Posterior vena cava (tissue), 2 donors: Measurements from ENCODE around the gene AMN1. TPM values are rescaled to one million over a fixed set of nuclear protein-coding genes. Genes with fewer than 3 reads are reported as not detected.
"Not testable (repeated sequence)": the region's sequence is repeated elsewhere in the genome, so short reads cannot be mapped to it uniquely, and the experiment has no call there.

Source experiments
- DNase-seq: peaks from one replicate; pipeline ENCODE4 v3.0.0-alpha.2; 2020; ENCODE audit warnings: low spot score
- intact Hi-C, 2 donors: fragments of 100-400 bp; cut with DNase I; formaldehyde crosslinking; loops; one replicate each; pipeline versions ENCODE4 v1.14.1 to v1.14.2; 2022 to 2023
- total RNA-seq, 2 donors: library from RNA; stranded (reverse); fragmentation: NEBNext Ultra II Directional; extraction: Animal tissue kit (Norgen Biotek cat#: 25700); gene quantifications; one replicate each; pipeline ENCODE4 v1.2.1, GENCODE V29; 2021
- donor health status: DM: yes; HTN: yes; CAD: no.
- donor health status: DM: yes; HTN: yes; CAD: no.

Gene AMN1
- total RNA-seq, 2 donors from 2014 or later = 10.5 to 12.3 TPM

- intact Hi-C loops = no loop called here
- no peak for DNase-seq
These were observed 7.7 kb upstream of the AMN1 start for GRCh38 chr12:31736472-31736871.

- intact Hi-C loops, DNase-seq: not testable (repeated sequence)
These were observed 5.0 kb upstream of the AMN1 start for GRCh38 chr12:31733549-31734432.

GRCh38 chr12:31732926-31733548 is 4.2 kb upstream of the AMN1 start:
- intact Hi-C loops = no loop called here

GRCh38 chr12:31731203-31731602 is 2.4 kb upstream of the AMN1 start:
- intact Hi-C loops, DNase-seq: not testable (repeated sequence)

More at GRCh38 chr12:31732926-31733548, 4.2 kb upstream of the AMN1 start:
- DNase-seq = no peak

DNA sequence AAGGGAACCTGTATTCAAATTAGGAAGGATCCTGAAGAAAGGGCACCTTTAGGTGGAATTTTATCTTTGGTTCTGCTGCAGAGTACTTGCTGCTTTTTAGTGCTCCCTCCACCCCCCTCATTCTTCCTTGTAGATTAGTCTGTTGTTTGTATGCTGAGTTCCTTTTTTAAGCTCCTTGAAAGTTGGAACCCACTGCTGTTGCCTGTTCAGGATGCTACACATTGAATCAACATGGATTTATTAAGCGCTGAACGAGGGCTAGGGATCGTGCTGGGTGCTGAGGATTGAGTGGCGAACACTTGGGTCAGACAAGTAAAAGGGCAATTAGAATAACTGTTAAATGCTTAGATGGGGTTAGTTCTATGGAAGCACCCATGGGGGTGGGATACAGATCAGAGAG is 884 bp upstream of the AMN1 start:
- DNase-seq = no peak
- intact Hi-C loops = loop anchor here in 1 of 2 donors (10.0 kb wide), 1 partner anchor 65 kb away; no protein-coding TSS in a partner anchor

- no peak for DNase-seq
- intact Hi-C loops = loop anchor here in 1 of 2 donors (10.0 kb wide), 1 partner anchor 64 kb away; no protein-coding TSS in a partner anchor
These were observed 418 bp downstream of the AMN1 start for GRCh38 chr12:31728289-31728916.

DNA sequence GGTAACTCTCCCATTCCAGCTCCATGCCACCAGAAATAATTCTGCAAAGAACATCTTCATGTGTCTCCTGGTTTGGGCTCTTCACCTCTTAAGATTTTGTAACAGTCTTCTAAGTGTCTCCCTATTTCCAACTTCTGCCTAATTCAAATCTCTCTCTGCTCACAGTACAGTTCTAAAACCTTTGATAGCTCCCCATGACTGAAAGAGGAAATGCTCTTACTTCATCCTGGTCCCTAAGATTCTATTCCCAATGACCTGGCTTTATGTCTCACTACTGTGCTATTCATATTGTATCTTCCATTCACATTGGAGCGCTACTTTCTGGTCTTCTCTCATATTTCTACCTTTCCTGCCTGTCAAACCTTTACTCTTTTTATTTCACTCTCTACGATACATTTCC is 1.6 kb downstream of the AMN1 start:
- no peak for DNase-seq
- intact Hi-C loops = loop anchor here in 1 of 2 donors (10.0 kb wide), 1 partner anchor 62 kb away; no protein-coding TSS in a partner anchor

DNA sequence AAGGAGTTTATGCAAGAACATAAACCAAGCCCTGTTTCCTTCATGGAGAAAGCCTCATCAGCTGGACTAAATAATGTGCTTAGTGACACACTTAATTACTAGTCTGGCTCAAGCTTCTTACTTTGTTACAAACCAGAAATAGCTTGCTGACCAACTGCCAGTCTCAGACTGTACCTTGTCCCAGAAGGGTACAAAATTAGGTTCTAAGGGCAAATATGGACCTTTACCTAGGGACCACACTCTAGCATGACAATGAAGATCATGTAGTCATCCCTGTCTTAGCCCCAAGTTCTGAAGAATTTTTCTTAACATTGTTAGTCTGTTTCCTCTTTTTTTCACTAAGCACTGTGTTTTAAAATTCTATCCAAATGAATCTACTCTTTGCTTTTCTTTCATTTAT is 2.2 kb downstream of the AMN1 start:
- intact Hi-C loops = loop anchor here in 1 of 2 donors (10.0 kb wide), 1 partner anchor 62 kb away; no protein-coding TSS in a partner anchor

DNA sequence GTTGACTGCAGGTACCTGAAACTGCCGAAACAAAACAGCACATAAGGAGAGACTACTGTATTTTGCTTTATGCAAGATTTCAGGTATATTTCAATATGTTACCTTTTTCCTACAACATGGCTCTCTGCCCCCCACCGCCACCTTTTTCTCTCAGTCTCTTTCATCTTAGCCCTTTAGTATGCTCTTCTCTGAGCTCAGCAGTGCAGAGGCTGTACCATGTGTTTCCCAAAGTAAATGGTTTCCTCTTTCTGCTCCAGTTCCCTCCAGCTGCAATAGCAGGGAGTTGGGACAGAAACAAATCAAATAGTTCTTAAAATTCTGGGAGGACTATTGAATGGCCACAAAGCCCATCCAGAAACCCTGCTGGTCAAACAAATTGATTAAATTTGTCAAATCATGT is 4.3 kb downstream of the AMN1 start:
- intact Hi-C loops = loop anchor here in 1 of 2 donors (10.0 kb wide), 1 partner anchor 60 kb away; no protein-coding TSS in a partner anchor
- no peak for DNase-seq

More for the DNA sequence above, 2.2 kb downstream of the AMN1 start:
- DNase-seq = no peak

GRCh38 chr12:31722580-31722979 is 6.2 kb downstream of the AMN1 start:
- intact Hi-C loops = loop anchor here in 1 of 2 donors (10.0 kb wide), 1 partner anchor 58 kb away; no protein-coding TSS in a partner anchor
- DNase-seq = no peak

GRCh38 chr12:31718542-31719198 is 10.2 kb downstream of the AMN1 start:
- not testable (repeated sequence) for DNase-seq
- intact Hi-C loops = loop anchor here in 1 of 2 donors (5.0 kb wide), 1 partner anchor 41 kb away; no protein-coding TSS in a partner anchor

DNA sequence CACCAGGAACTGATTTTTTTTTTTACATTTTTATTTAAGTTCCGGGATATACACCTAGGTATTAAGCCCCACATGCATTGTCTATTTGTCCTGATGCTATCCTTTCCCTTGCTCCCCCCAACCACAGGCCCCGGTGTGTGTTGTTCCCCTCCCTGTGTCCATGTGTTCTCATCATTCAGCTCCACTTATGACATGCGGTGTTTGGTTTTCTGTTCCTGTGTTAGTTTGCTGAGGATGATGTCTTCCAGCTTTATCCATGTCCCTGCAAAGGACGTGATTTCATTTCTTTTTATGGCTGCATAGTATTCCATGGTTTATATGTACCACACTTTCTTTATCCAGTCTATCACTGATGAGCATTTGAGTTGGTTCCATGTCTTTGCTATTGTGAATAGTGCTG is 11.8 kb downstream of the AMN1 start:
- DNase-seq = not testable (repeated sequence)
- intact Hi-C loops = loop anchor here in 1 of 2 donors (5.0 kb wide), 1 partner anchor 40 kb away; no protein-coding TSS in a partner anchor

DNA sequence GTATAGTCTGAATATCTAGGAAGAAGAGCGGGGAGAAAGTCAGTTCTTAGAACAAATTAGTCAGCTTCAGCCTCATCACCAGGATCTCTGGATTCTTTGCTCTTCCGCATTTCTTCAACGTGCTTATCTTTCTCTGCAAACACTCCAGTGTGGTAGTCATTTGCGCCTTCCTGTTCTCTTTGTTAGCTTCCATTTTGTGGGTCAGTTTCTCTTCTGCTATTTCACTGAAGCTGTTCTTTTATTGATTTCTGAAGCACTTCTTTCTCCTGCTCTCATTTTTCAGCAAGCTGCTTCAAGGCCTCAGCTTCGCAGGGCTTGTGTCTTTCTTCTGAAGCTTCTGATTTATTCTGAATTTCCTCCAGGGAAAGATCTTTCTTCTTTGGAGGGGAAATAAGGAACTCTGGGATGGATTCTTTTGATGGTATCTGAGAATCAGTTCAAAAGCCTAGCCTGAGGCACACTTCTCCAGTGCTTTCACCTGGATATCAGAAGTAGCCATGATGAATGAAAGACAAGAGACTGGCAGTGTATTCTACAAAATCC is 13.5 kb downstream of the AMN1 start:
- DNase-seq = no peak
- intact Hi-C loops = loop anchor here in 1 of 2 donors (5.0 kb wide), 1 partner anchor 38 kb away; no protein-coding TSS in a partner anchor

- intact Hi-C loops = loop anchor here in 1 of 2 donors (5.0 kb wide), 1 partner anchor 37 kb away; no protein-coding TSS in a partner anchor
These were observed 14.2 kb downstream of the AMN1 start for GRCh38 chr12:31714406-31715271.

DNA sequence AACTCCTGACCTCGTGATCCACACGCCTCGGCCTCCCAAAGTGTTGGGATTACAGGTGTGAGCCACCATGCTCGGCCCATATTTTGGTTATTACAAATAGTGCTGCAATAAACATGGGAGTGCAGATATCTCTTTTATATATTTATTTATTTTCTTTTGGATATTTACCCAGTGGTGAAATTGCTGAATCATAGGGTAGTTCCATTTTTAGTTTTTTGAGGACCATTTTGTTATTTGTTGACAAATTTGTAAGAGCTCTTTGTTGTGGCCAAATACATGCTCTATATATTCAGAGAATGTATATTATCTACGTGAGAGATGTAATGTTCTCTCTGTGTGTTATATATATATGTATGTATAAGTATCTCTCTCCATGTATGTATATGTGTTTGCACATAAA is 15.9 kb downstream of the AMN1 start:
- no peak for DNase-seq
- intact Hi-C loops = no loop called here

More at GRCh38 chr12:31714406-31715271, 14.2 kb downstream of the AMN1 start:
- no peak for DNase-seq

- DNase-seq = no peak
- intact Hi-C loops = no loop called here
These were observed 18.6 kb downstream of the AMN1 start for GRCh38 chr12:31710021-31710818.

DNA sequence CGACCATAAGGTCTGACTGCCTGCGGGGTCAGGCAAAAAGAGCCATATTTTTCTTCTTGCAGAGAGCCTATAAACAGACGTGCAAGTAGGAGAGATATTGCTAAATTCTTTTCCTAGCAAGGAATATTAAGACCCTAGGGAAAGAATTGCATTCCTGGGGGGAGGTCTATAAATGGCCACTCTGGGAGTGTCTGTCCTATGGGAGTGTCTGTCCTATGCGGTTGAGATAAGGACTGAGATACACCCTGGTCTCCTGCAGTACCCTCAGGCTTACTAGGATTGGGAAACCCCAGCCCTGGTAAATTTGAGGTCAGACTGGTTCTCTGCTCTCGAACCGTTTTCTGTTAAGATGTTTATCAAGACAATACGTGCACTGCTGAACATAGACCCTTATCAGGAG is 20.7 kb downstream of the AMN1 start:
- intact Hi-C loops = not testable (repeated sequence)

More for the DNA sequence above, 20.7 kb downstream of the AMN1 start:
- DNase-seq = not testable (repeated sequence)
